Measurements from ENCODE around the gene MUC5AC.
"Not testable (repeated sequence)": the region's sequence is repeated elsewhere in the genome, so short reads cannot be mapped to it uniquely, and the experiment has no call there.

- not testable (repeated sequence) for TF ChIP-seq POLR2AphosphoS5 (IDR thresholded peaks at IDR 0.05; ENCODE audit: insufficient read depth in 1 of 2, low read depth in 1 of 2); POLR2A (IDR thresholded peaks at IDR 0.05)
These were observed 1.9 kb downstream of the MUC5AC start for GRCh38 chr11:1159488-1160220.
